HepG2 (cell line): ENCODE measurements around the gene ASPHD1. TPM values are rescaled to one million over a fixed set of nuclear protein-coding genes. Genes with fewer than 3 reads are reported as not detected.

Source experiments
- ARID2 ChIP-seq: sonication (generic); formaldehyde crosslinking; IDR thresholded peaks from 2 replicates; pipeline ENCODE4 v1.8.1; 2022; ENCODE audit warnings: mild to moderate bottlenecking, missing genetic modification reagents, borderline replicate concordance
- CCDC6 ChIP-seq: sonication (generic); formaldehyde crosslinking; IDR thresholded peaks from 2 replicates; pipeline ENCODE4 v1.8.1; 2022; ENCODE audit warnings: mild to moderate bottlenecking, missing genetic modification reagents, moderate library complexity
- ISL2 ChIP-seq: sonication (generic); formaldehyde crosslinking; IDR thresholded peaks from 2 replicates; pipeline ENCODE4 v1.5.0; 2020; ENCODE audit warnings: missing genetic modification reagents
- JARID2 ChIP-seq: sonication (generic); formaldehyde crosslinking; IDR thresholded peaks from 2 replicates; pipeline ENCODE4 v1.8.1; 2023; ENCODE audit warnings: missing genetic modification reagents, inconsistent platforms; ENCODE audit not compliant: insufficient replicate concordance
- KDM5B ChIP-seq: sonication (generic); formaldehyde crosslinking; IDR thresholded peaks from 2 replicates; pipeline ENCODE4 v1.4.0; 2020; ENCODE audit warnings: missing genetic modification reagents, mild to moderate bottlenecking, borderline replicate concordance
- MIER2 ChIP-seq: IDR thresholded peaks from 2 replicates; pipeline ENCODE4 v1.6.1; 2016; ENCODE audit warnings: missing biosample characterization, missing genetic modification reagents
- NBN ChIP-seq: fragments of 450-650 bp; conservative IDR thresholded peaks from 2 replicates; pipeline ENCODE4 v1.6.1; 2017
- RBM22 ChIP-seq: fragments of 200-400 bp; formaldehyde crosslinking; optimal IDR thresholded peaks from 2 replicates; pipeline ENCODE3; 2017; ENCODE audit warnings: mild to moderate bottlenecking, low read length, moderate library complexity
- SNAPC2 ChIP-seq: sonication (generic); formaldehyde crosslinking; IDR thresholded peaks from 2 replicates; pipeline ENCODE4 v1.8.1; 2022; ENCODE audit warnings: mild to moderate bottlenecking, missing genetic modification reagents
- SOX13 ChIP-seq, 3 experiments: fragments of 450-650 bp in 1 of 3; sonication (generic) in 1 of 3; formaldehyde crosslinking in 1 of 3; IDR thresholded peaks in 2 of 3; conservative IDR thresholded peaks in 1 of 3; 2 replicates each; pipeline versions ENCODE4 v1.5.0 to v1.6.1; 2016 to 2020; ENCODE audit warnings: antibody characterized with exemption in 1 of 3, mild to moderate bottlenecking in 1 of 3, missing compliant biosample characterization in 1 of 3, missing genetic modification reagents in 1 of 3, moderate library complexity in 1 of 3
- SRSF4 ChIP-seq: fragments of 200-400 bp; formaldehyde crosslinking; IDR thresholded peaks from one replicate; pipeline ENCODE4 v1.6.1; 2018; ENCODE audit warnings: mild to moderate bottlenecking, low read depth, low read length, moderate library complexity; ENCODE audit not compliant: poor library complexity, severe bottlenecking
- SRY ChIP-seq: sonication (generic); formaldehyde crosslinking; IDR thresholded peaks from 2 replicates; pipeline ENCODE4 v1.8.0; 2022; ENCODE audit warnings: mild to moderate bottlenecking, missing genetic modification reagents
- ZC3H13 ChIP-seq: sonication (generic); formaldehyde crosslinking; IDR thresholded peaks from 2 replicates; pipeline ENCODE4 v1.8.1; 2023; ENCODE audit warnings: mild to moderate bottlenecking, missing genetic modification reagents, moderate library complexity
- ZFP37 ChIP-seq: sonication (generic); formaldehyde crosslinking; IDR thresholded peaks from 2 replicates; pipeline ENCODE4 v1.4.0; 2020; ENCODE audit warnings: missing genetic modification reagents, borderline replicate concordance
- ZNF264 ChIP-seq: sonication (generic); formaldehyde crosslinking; IDR thresholded peaks from 2 replicates; pipeline ENCODE4 v1.4.0; 2020; ENCODE audit warnings: missing genetic modification reagents
- ZNF326 ChIP-seq: sonication (generic); formaldehyde crosslinking; IDR thresholded peaks from 2 replicates; pipeline ENCODE4 v1.4.0; 2020; ENCODE audit warnings: missing genetic modification reagents, borderline replicate concordance
- ZNF569 ChIP-seq: sonication (generic); formaldehyde crosslinking; IDR thresholded peaks from 2 replicates; pipeline ENCODE4 v1.5.0; 2020; ENCODE audit warnings: mild to moderate bottlenecking, missing genetic modification reagents, moderate library complexity, borderline replicate concordance
- ZNF577 ChIP-seq: sonication (generic); formaldehyde crosslinking; IDR thresholded peaks from 2 replicates; pipeline ENCODE4 v1.4.0; 2020; ENCODE audit warnings: mild to moderate bottlenecking, low read depth, missing genetic modification reagents, borderline replicate concordance
- ZNF75D ChIP-seq: sonication (generic); formaldehyde crosslinking; IDR thresholded peaks from 2 replicates; pipeline ENCODE4 v1.8.1; 2023; ENCODE audit warnings: missing genetic modification reagents, mild to moderate bottlenecking, borderline replicate concordance
- ZNF792 ChIP-seq: IDR thresholded peaks from 2 replicates; pipeline ENCODE4 v1.6.1; 2016
- ZNF841 ChIP-seq: sonication (generic); formaldehyde crosslinking; IDR thresholded peaks from 2 replicates; pipeline ENCODE4 v1.8.1; 2023; ENCODE audit warnings: missing genetic modification reagents, borderline replicate concordance
- polyA plus RNA-seq, 8 experiments: library from polyadenylated mRNA; depleted of rRNA in 3 of 8; stranded (reverse) in 7 of 8; unstranded in 1 of 8; fragments of >200 nt; fragmentation: Illumina TruSeq in 4 of 8; extraction: Trizol in 4 of 8; gene quantifications; 2 replicates each; pipeline versions ENCODE4 v1.2.1 to v1.2.3, GENCODE V29; 2011 to 2016; ENCODE audit warnings: low read depth in 4 of 8, missing spikeins in 1 of 8, mixed read lengths in 1 of 8; ENCODE audit not compliant: insufficient read depth in 1 of 8
- total RNA-seq, 5 experiments: library from RNA; depleted of rRNA; stranded (reverse); fragments of >200 nt; fragmentation: Illumina TruSeq; extraction: Trizol; gene quantifications; 2 replicates each; pipeline ENCODE4 v1.2.3, GENCODE V29; 2016; ENCODE audit warnings: low read depth in 1 of 5
- TF ChIP-seq, protein P1 (sequence below): sonication (generic); formaldehyde crosslinking; IDR thresholded peaks from 2 replicates; pipeline ENCODE4 v1.5.0; 2020; ENCODE audit warnings: missing genetic modification reagents
- TF ChIP-seq, protein P2 (sequence below): sonication (generic); formaldehyde crosslinking; IDR thresholded peaks from 2 replicates; pipeline ENCODE4 v1.8.1; 2023; ENCODE audit warnings: missing genetic modification reagents, mild to moderate bottlenecking, borderline replicate concordance
- TF ChIP-seq, protein P3 (sequence below): IDR thresholded peaks from 2 replicates; pipeline ENCODE4 v1.6.1; 2012; ENCODE audit warnings: low read length, improper control_type of control experiment
- TF ChIP-seq, protein P4 (sequence below): sonication (generic); IDR thresholded peaks from 2 replicates; pipeline ENCODE4 v1.6.1; 2016; ENCODE audit warnings: low read depth, borderline replicate concordance

Gene ASPHD1
- total and polyA plus RNA-seq, 2 of the 13 experiments (the other 11 are each of a cell fraction or from before 2014, with no cell fraction given): 13.1 to 19.7 TPM

DNA sequence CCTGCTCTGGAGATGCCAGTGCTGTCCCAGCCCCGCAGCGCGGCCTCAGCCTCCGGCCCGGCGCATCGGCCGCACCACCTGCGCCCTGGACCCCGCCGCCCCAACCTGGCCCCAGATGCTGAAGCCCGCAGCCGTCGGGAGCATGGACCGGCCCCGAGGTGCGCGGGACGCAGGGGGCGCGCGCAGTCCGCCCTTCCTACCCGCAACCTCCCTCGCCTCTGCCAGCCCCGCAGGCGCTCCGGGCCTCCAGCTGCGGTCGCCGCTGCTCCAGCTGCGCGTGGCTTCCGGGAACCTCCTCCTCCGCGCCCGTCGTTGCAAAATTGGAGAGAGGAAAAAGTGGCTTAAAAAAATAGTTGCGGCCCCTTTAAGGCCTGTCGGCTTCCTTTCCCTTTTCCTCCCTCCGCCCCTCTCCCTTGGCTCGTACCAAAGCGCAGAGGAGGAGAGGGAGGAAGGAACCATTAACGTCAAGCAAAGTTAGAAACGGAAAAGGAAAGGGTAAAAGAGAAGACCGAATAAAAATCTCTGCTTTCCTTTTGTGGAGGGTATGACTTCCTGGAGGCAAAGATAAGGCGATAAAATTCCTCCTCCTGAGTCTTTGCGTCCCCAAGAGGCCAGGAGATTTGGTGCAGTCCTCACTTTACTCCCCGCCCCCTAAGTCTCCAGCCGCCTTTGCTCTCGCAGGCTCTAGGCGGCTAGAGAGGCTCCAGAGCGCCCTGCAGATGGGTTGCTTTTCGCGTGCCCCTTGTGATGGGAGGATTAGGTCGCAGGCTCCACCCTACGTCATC is 37.2 kb upstream of the ASPHD1 start, which contains the start of gene CDIPT (continued):
- TF ChIP-seq ZC3H13 (CRISPR knock-in tag): peak; percentile 49; the same call in 1 of the 2 replicates
- no peak for TF ChIP-seq ZNF264 (CRISPR knock-in tag)
- TF ChIP-seq SNAPC2 (CRISPR knock-in tag): peak; percentile 56; the same call in 1 of the 2 replicates
- TF ChIP-seq RBM22: no peak
- TF ChIP-seq CCDC6 (CRISPR knock-in tag): no peak
- TF ChIP-seq, protein P1, sequence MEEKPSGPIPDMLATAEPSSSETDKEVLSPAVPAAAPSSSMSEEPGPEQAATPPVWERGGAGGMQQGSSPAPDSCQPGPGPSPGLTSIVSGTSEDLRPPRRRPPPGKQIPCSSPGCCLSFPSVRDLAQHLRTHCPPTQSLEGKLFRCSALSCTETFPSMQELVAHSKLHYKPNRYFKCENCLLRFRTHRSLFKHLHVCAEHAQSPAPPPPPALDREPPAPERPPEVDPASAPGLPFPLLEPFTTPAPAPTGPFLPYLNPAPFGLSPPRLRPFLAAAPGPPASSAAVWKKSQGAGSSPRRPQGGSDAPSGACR (CRISPR knock-in tag): 0 out of 2 replicates have a peak, but pooled peaks have one; percentile 23
- TF ChIP-seq ZNF326 (CRISPR knock-in tag): no peak
- peak; percentile 89 for TF ChIP-seq MIER2 (CRISPR knock-in tag)
- TF ChIP-seq ZNF792: peak; percentile 79
- TF ChIP-seq, protein P2, sequence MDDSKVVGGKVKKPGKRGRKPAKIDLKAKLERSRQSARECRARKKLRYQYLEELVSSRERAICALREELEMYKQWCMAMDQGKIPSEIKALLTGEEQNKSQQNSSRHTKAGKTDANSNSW (CRISPR knock-in tag): no peak
- TF ChIP-seq SRY (CRISPR knock-in tag): peak; percentile 86; the same call in 1 of the 2 replicates
- 0 out of 2 replicates have a peak, but pooled peaks have one; percentile 51 for TF ChIP-seq ARID2
- TF ChIP-seq, protein P3, sequence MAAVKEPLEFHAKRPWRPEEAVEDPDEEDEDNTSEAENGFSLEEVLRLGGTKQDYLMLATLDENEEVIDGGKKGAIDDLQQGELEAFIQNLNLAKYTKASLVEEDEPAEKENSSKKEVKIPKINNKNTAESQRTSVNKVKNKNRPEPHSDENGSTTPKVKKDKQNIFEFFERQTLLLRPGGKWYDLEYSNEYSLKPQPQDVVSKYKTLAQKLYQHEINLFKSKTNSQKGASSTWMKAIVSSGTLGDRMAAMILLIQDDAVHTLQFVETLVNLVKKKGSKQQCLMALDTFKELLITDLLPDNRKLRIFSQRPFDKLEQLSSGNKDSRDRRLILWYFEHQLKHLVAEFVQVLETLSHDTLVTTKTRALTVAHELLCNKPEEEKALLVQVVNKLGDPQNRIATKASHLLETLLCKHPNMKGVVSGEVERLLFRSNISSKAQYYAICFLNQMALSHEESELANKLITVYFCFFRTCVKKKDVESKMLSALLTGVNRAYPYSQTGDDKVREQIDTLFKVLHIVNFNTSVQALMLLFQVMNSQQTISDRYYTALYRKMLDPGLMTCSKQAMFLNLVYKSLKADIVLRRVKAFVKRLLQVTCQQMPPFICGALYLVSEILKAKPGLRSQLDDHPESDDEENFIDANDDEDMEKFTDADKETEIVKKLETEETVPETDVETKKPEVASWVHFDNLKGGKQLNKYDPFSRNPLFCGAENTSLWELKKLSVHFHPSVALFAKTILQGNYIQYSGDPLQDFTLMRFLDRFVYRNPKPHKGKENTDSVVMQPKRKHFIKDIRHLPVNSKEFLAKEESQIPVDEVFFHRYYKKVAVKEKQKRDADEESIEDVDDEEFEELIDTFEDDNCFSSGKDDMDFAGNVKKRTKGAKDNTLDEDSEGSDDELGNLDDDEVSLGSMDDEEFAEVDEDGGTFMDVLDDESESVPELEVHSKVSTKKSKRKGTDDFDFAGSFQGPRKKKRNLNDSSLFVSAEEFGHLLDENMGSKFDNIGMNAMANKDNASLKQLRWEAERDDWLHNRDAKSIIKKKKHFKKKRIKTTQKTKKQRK: no peak
- TF ChIP-seq SOX13 (IDR thresholded peaks at IDR 0.05): no peak
- TF ChIP-seq SOX13 (CRISPR knock-in tag; conservative IDR thresholded peaks at IDR 0.05 in 1 of 2, IDR thresholded peaks at IDR 0.05 in 1 of 2): peak in 1 of 2 experiments; percentile 63; a peak in 2 of 4 replicates
- TF ChIP-seq ISL2: peak; percentile 62; the same call in 1 of the 2 replicates
- no peak; the same call in 1 of the 2 replicates for TF ChIP-seq ZFP37 (CRISPR knock-in tag)
- no peak for TF ChIP-seq ZNF75D
- TF ChIP-seq ZNF569: no peak; the same call in 1 of the 2 replicates
- no peak for TF ChIP-seq NBN
- peak; percentile 94 for TF ChIP-seq JARID2 (CRISPR knock-in tag)
- TF ChIP-seq SRSF4: no peak
- TF ChIP-seq ZNF841: no peak
- TF ChIP-seq, protein P4, sequence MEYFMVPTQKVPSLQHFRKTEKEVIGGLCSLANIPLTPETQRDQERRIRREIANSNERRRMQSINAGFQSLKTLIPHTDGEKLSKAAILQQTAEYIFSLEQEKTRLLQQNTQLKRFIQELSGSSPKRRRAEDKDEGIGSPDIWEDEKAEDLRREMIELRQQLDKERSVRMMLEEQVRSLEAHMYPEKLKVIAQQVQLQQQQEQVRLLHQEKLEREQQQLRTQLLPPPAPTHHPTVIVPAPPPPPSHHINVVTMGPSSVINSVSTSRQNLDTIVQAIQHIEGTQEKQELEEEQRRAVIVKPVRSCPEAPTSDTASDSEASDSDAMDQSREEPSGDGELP: peak; percentile 74
- TF ChIP-seq KDM5B (CRISPR knock-in tag): no peak; the same call in 1 of the 2 replicates
- TF ChIP-seq ZNF577 (CRISPR knock-in tag): no peak
